AG10803 (cell line): ENCODE results near the gene HYAL2.
"Not testable (repeated sequence)": the region's sequence is repeated elsewhere in the genome, so short reads cannot be mapped to it uniquely, and the experiment has no call there.

Source experiments
- DNase-seq: peaks from one replicate; pipeline ENCODE4 v3.0.0; 2010; ENCODE audit warnings: low read depth
- H3K4me3 ChIP-seq: 2 replicates; pipeline ENCODE4 v1.5.1; 2011; ENCODE audit warnings: mild to moderate bottlenecking, low read length, control low read depth
- CTCF ChIP-seq: conservative IDR thresholded peaks from 2 replicates; pipeline ENCODE4 v1.5.1; 2011; ENCODE audit warnings: mild to moderate bottlenecking, low read length, control low read depth, inconsistent platforms

Gene HYAL2

GRCh38 chr3:50276762-50277101 is 45.8 kb downstream of the HYAL2 start:
- no peak for TF ChIP-seq CTCF
- no peak overlapping the region for H3K4me3 ChIP-seq
- no peak for DNase-seq

- DNase-seq = no peak
- H3K4me3 ChIP-seq = no peak overlapping the region
- TF ChIP-seq CTCF = no peak
Measured at GRCh38 chr3:50275996-50276761, 46.4 kb downstream of the HYAL2 start.

- H3K4me3 ChIP-seq = no peak overlapping the region
- DNase-seq = no peak
- TF ChIP-seq CTCF = no peak
Measured at GRCh38 chr3:50275141-50275995, 47.2 kb downstream of the HYAL2 start.

- peak; percentile 47 for DNase-seq
- no peak overlapping the region for H3K4me3 ChIP-seq
- TF ChIP-seq CTCF = peak; percentile 54
Measured at GRCh38 chr3:50274371-50275104, 48.0 kb downstream of the HYAL2 start.

GRCh38 chr3:50273689-50274065 is 48.9 kb downstream of the HYAL2 start:
- TF ChIP-seq CTCF = no peak
- no peak overlapping the region for H3K4me3 ChIP-seq
- no peak for DNase-seq

GRCh38 chr3:50272911-50273688 is 49.4 kb downstream of the HYAL2 start:
- peak overlapping the region; percentile 38 for H3K4me3 ChIP-seq
- peak; percentile 91 for TF ChIP-seq CTCF
- DNase-seq = peak; percentile 48

- H3K4me3 ChIP-seq, DNase-seq: not testable (repeated sequence)
Measured at GRCh38 chr3:50272538-50272910, 50.0 kb downstream of the HYAL2 start.
